Suppressor macrophage (primary cell): Measurements from ENCODE around the gene RABGAP1.

Source experiments
- DNase-seq, 4 experiments: peaks; one replicate each; pipeline ENCODE4 v3.0.0-alpha.2; 2020 to 2022

The RABGAP1 gene

DNA sequence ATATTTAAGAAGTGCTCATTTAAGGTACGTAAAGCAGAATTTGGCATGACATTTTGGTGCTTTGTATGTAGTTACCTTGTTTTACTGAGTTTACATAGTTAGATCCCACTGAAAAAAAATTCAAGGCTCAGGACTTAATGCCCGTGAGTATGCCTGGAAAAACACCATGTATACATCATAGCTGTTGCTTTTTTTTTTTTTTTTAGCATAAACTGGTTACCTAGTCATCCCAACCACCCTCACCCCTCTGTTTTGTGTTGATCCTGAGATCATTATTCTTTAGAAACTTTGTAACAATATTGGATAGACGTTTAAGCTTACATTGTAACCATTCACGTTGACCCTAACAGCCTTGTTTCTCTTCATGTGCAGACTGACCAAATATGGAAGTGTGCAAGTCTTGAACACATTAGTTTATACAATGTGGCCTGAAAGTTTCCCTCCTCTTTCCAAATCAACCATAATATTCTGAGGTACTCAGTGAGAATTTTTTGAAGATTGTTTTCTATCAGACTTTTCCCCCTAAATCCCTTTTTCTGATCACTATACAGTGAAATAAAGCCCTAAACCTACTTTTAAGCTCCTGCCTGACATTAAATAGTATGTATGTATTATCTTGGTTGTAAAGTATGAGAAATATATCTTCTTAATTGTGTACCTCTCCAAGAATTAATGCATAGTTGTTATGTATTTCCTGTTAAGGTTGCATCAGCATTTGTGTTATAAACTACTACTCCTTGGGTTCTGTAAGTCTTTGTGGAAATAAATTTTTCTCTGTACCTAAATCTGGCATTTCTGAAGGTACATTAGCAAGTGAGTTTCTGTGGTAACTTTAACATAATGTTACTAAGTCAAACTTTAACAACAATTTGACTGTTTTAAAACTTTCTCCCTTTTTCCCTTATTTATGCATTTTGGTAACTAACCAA is 4.4 kb downstream of the RABGAP1 start:
- DNase-seq = no peak

DNA sequence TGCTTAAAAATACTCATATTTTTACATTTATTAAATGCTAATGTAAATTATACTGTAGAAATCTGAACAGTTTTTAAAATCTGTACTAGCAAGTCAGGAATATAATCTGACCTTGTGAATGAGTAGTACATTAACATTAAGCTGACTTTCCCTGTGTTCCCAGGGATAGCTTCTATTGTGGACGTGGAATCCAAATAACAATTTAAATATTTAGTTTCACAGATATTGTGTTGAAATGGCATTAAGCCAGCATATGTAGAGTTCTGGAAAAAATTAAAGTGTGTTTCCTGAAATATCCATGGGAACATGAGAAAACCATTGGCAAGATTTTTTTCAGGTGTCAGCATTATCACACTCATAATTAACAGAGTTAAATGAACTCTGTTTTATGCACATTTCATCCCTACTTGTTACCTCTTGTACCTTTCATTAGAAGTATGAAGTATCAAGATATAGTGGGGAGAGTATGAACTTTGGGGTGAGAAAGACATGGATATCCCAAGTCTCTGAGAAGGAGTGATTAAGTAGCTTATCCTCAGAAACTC is 5.7 kb downstream of the RABGAP1 start:
- DNase-seq = no peak

DNA sequence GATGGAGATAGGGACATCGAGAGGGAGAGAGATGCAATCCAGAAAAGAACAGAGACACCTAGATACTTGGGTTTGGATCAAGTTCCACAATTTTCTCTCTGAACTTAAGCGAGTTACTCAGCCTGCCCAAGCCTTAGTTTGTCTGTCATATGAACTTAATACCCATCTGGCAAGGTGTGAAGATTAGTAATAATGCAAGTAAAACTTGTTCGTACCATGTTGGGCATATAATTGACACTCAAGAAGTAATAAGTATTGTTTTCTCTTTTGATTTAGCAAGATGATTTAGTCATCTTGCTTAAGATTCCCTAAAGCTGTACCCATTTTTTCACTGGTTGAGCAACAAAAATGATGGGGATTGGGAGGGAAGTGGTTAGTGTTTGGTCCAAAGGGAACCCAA is 7.5 kb downstream of the RABGAP1 start:
- no peak for DNase-seq

GRCh38 chr9:122949696-122950095 is 8.9 kb downstream of the RABGAP1 start:
- no peak for DNase-seq

- DNase-seq = no peak
Observed at GRCh38 chr9:122950263-122950662, 9.4 kb downstream of the RABGAP1 start.

DNA sequence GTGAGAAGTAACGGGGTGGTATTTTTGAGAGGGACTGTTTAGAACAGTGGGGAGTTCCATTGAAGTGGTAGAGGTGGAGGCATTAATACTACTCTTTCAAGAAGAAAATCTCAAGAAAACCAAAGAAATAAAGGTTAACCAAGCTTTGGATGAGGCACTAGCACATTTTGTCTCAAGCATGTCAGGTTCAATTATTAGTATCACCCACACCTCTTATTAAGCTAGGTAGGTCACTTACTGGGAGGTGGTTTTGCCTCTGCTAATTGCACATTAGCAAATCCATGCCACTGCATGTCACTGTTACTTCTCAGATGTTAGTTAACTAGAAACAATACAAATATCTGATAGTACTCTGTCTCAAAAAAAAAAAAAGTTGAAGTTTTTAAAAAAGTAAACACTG is 10.2 kb downstream of the RABGAP1 start:
- no peak for DNase-seq

DNA sequence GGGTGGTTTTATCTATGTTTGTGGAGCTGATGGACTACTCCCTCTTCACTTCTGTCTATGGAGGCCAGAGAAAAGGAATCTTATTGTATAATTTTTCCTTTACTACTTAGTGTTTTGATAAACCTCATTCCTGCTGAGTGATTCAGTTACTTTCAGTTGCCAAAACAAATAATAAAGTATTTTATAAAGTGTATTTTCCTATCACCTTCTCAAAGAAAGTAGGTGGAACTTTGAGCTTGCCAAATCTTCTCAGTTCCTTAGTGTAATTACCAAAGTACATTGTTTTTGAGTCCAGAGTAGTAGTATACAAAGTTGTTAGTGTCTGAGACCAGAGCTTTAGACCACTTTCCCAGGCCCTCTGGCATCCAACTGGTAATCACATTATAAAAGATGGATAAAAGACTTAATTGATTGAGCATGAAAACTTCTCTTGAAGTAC is 13.5 kb downstream of the RABGAP1 start:
- DNase-seq = no peak

GRCh38 chr9:122955961-122956360 is 15.1 kb downstream of the RABGAP1 start:
- DNase-seq = peak in 2 of 4 experiments; percentile 19 to 23

- no peak for DNase-seq
Observed at GRCh38 chr9:122961139-122961538, 20.3 kb downstream of the RABGAP1 start.

DNA sequence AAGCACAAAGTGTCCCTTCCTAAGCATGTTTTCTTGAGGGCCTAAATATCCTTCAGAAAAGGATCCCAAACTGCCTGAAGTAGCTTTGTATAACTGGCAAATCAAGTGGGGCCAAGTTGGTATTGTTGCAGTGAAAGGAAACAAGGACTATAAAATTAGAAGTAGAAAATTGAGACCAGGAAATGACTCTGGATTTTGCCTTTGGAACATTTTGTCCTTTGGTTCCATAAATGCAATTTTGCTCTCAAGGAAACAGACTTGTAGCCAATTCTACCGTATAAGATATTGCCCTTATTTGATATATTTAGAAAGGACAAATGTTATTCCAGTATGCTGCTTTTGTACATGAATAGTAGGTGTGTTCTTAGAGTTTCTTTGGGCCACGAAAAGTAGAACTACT is 34.4 kb downstream of the RABGAP1 start:
- no peak for DNase-seq

DNA sequence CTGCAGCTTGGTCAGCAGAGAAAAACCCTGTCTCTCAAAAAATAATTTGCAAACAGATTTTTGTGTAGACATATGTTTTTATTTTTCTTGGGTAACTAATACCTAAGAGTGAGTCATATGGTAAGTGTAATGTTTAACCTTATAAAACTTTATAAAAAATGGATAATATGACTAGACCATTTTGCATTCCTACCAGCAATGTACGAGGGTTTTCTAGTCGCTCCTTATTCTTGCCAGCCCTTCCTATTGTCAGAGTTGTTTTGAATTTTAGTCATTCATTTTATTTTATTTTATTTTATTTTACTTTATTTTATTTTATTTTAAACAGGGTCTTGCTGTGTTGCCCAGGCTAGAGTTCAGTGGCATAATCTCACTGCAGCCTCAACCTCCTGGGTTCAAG is 37.8 kb downstream of the RABGAP1 start:
- DNase-seq = no peak

DNA sequence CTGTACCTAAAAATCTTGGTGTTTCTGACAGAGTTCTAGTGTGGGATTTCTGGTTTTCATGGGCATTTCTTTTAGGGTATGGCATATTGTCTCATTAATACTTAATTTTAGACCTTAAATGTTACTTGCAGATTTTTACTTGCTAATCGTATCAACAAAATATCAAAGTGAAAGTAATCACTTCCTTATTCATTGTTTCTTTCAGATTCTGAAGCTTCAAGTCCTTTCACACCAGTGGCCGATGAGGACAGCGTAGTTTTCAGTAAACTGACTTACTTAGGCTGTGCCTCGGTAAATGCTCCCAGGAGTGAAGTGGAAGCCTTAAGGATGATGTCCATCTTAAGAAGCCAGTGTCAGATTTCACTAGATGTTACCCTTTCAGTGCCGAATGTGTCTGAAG is 45.2 kb downstream of the RABGAP1 start:
- DNase-seq = no peak

GRCh38 chr9:122988141-122988540 is 47.3 kb downstream of the RABGAP1 start:
- DNase-seq = no peak

GRCh38 chr9:122988920-122989621 is 48.3 kb downstream of the RABGAP1 start:
- DNase-seq = peak in 1 of 4 experiments; percentile 3

GRCh38 chr9:122991370-122991830 is 50.6 kb downstream of the RABGAP1 start:
- peak; percentile 44 to 70 (median 58) for DNase-seq

GRCh38 chr9:122996586-122996985 is 55.8 kb downstream of the RABGAP1 start:
- no peak for DNase-seq

- no peak for DNase-seq
Observed at GRCh38 chr9:122998448-122998847, 57.6 kb downstream of the RABGAP1 start.

- no peak for DNase-seq
Observed at GRCh38 chr9:123000371-123001068, 59.7 kb downstream of the RABGAP1 start.

- peak; percentile 18 to 58 (median 41) for DNase-seq
Observed at GRCh38 chr9:123002754-123003153, 61.9 kb downstream of the RABGAP1 start.

GRCh38 chr9:123003466-123003865 is 62.6 kb downstream of the RABGAP1 start:
- no peak for DNase-seq

DNA sequence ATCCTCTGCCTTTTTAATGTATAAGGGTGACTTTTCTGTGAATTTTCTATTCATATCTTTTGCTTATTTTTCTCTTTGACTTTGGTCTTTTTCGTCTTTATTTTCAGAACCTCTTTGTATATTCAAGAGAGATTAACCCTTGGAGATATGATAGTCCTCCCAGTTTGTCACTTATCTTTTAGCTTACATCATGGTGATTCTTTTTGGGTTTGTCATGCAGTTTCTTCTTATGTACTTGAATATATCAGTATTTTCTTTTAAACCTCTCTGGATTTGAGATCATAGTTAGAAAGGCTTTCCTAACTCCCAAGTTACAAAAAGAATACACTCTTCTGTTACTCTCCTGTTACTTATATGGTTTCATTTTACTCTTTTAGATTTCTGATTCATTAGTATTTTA is 65.1 kb downstream of the RABGAP1 start:
- no peak for DNase-seq

- no peak for DNase-seq
Observed at GRCh38 chr9:123007269-123007668, 66.4 kb downstream of the RABGAP1 start.

- DNase-seq = no peak
Observed at GRCh38 chr9:123008909-123009308, 68.1 kb downstream of the RABGAP1 start.
